Retinal pigment epithelial cell (primary cell): ENCODE data around the gene SAMD10.

Experiments used
- DNase-seq: peaks from one replicate; pipeline ENCODE4 v3.0.0-alpha.2; 2010; ENCODE audit warnings: low read depth
- H3K4me3 ChIP-seq: 2 replicates; pipeline ENCODE4 v1.5.1; 2011; ENCODE audit warnings: mild to moderate bottlenecking, low read length, control low read depth, moderate library complexity
- TF ChIP-seq, protein P1 (sequence below): conservative IDR thresholded peaks from 2 replicates; pipeline ENCODE4 v1.5.1; 2011; ENCODE audit warnings: low read depth, low read length, control low read depth, inconsistent platforms

The SAMD10 gene

DNA sequence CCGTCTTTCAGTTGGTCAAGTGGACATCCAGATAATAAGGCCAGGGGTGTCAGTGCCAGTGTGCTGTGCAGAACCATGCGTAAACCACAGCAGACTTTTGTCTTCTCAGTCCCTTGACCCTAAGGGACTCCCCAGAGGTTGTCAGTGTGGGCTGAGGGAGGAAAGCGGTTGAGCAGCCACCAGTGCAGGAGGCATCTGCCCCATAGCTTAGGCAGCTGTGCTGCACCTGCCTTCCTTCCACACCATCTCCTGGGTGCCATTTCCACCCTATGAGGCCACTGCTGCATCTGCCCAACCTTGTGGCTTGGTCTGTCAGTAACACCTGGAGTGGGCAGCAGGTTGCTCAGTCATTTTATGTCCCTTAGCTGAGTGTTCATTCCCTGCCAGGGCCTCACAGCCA lies 27.5 kb upstream of the SAMD10 start:
- no peak overlapping the region for H3K4me3 ChIP-seq
- DNase-seq = no peak
- TF ChIP-seq, protein P1, sequence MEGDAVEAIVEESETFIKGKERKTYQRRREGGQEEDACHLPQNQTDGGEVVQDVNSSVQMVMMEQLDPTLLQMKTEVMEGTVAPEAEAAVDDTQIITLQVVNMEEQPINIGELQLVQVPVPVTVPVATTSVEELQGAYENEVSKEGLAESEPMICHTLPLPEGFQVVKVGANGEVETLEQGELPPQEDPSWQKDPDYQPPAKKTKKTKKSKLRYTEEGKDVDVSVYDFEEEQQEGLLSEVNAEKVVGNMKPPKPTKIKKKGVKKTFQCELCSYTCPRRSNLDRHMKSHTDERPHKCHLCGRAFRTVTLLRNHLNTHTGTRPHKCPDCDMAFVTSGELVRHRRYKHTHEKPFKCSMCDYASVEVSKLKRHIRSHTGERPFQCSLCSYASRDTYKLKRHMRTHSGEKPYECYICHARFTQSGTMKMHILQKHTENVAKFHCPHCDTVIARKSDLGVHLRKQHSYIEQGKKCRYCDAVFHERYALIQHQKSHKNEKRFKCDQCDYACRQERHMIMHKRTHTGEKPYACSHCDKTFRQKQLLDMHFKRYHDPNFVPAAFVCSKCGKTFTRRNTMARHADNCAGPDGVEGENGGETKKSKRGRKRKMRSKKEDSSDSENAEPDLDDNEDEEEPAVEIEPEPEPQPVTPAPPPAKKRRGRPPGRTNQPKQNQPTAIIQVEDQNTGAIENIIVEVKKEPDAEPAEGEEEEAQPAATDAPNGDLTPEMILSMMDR = no peak

DNA sequence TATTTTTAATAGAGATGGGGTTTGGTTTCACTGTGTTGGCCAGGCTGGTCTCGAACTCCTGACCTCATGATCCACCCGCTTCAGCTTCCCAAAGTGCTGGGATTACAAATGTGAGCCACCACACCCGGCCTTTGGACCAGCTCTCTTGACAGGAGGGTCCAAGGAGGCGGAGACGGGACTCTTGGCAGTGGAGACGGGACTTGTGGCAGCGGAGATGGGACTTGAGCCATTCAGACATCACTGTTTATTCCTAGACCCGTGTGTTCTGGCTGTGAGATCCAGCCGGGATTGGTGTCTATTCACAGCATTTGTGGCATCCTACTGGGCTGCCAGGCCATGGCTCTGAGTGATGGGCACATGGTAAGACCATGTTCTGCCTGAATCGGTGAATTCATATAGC lies 27.0 kb upstream of the SAMD10 start:
- DNase-seq = no peak
- no peak overlapping the region for H3K4me3 ChIP-seq
- TF ChIP-seq, protein P1 = no peak

DNA sequence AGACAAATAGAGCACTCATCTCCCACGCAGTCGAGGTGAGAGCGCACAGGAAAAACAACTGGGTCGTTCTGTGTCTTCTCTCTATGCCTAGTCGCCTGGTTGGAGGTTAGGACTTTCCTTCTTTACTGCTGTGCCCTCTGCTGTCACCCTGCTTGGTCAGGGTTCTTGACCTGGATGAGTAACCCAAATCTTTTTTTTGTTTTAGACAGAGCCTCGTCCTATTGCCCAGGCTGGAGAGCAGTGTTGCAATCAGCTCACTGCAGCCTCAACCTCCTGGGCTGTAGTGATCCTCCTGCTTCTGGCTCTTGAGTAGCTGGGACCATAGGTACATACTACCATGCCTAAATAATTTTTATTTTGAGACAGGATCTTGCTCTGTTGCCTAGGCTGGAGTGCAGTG lies 26.0 kb upstream of the SAMD10 start:
- TF ChIP-seq, protein P1 = no peak
- H3K4me3 ChIP-seq = no peak overlapping the region
- DNase-seq = no peak

DNA sequence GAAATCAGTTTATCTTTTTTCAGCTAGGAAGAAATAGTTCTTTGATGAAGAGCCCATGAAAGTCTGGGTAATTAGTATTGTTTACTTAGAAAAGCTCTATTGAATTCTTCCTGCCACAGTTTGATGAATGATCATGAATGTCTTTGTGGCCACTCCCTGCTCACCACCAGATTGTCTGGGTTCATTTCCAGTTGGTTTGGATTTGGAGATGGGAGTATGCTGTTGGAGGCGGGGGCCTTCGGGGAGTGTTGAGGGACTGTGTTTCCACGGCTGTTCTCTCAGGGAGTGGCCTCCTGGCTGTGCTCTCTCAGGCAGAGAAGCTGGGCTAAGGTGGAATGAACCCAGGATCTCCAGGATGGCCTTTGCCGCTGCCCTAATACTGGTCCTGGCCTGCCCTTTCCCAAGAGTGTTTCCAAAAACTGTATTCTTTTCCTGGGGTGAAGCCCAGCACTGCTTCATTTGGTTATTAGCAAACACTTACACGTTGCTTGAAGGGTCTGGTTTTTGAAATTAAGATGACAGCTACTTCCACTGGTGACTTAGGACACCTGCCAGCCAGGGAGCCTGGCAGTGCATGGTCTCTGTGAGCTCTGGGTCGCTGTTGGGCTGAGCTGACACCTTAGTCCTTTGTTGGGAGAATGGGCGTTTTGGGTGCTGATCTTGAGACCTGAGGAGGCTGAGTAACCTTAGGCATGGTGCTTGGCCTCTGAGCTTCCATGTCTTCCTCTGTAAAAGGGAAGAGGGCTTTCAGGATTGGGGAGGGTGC lies 24.7 kb upstream of the SAMD10 start:
- DNase-seq = no peak
- TF ChIP-seq, protein P1 = no peak
- no peak overlapping the region for H3K4me3 ChIP-seq

DNA sequence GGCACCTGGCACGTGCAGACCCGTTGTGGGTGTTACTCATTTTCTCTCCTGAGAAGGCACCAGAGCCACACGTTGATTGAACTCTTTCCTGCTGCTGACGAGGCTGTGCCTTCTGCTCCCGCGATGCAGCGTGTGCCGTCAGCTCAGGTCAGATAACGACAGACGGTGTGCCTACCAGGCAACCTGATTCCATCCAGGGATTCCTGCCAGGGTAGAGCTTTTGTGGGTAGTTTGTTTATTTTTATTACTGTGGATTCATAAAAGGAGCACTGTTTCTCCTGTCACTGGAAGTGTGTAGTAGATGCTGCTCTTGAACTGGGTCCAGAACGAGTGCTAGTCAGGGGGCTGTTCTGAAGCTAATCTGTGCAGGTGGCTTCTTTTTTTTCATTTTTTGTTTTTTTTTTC lies 22.2 kb upstream of the SAMD10 start:
- no peak overlapping the region for H3K4me3 ChIP-seq
- DNase-seq = no peak
- TF ChIP-seq, protein P1 = no peak

DNA sequence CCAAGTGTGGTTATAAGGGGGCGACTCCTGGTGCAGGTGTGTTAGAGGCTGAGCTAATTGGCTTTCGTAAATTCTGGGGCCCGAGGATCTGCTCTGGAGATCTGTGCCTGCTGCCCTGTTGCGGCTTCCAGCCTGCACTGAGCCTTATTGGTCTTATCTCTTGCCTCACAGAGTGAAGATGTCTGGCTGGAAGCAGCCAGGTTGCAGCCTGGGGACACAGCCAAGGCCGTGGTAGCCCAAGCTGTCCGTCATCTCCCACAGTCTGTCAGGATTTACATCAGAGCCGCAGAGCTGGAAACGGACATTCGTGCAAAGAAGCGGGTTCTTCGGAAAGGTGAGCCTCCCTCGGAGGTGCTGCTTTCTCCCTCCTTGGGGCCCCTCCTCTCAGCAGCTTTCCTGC lies 21.5 kb upstream of the SAMD10 start:
- H3K4me3 ChIP-seq = no peak overlapping the region
- DNase-seq = no peak
- TF ChIP-seq, protein P1 = no peak

DNA sequence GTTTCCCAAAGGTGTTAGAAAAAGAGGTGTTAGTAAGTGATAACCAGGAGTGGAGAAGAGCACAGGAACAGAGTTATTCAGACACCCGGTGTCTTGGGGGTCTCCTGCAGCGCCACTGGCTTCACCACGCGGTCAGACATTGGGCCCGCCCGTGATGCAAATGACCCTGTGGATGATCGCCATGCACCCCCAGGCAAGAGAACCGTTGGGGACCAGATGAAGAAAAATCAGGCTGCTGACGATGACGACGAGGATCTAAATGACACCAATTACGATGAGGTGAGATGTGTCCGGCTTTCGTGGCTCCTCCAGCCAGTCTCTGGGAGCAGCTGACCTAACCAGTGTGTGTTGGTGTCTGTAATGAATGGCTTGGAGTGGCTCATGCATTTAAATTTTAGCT lies 3.5 kb upstream of the SAMD10 start:
- TF ChIP-seq, protein P1 = no peak
- no peak for DNase-seq
- no peak overlapping the region for H3K4me3 ChIP-seq
